ENCODE data around the gene MYO1B.

The MYO1B gene

DNA sequence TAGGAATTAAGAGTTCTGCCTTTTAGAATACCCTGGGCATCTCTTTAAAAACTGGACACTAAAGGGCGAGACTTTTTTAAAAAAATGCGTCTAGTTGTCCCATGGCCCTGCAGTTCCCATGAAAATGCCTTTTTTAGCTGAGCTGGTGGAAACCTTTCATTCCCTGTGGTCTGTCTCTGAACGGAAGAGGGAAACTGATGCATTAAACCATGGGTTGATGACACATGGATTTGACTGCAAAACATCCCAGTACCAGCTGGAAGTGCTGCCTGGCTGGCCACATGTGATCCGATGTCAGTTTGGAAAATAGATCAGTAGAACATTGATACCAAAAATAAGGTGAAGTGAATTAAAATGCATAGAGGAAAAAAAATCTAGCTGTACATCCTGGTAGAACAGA lies 129.2 kb downstream of the MYO1B start:
- DNase-seq: no peak

DNA sequence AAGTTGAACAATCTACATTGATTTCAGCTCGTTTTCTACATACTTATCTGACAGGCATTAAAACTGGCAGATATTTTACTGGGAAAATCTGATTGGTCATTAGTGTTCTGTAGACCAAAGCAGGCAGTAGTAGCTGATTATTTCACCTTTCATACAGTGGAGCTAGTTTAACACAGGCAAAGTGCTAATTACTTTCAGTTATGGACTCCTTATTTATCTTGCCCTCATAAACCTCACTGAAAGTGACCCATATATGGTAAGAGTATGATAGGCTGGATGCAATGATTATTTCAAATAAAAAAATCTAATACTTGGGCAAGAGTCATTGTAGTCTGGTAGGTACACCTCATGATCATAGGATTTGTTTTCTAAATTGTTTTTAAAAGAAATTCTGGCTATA lies 129.7 kb downstream of the MYO1B start:
- no peak for DNase-seq

DNA sequence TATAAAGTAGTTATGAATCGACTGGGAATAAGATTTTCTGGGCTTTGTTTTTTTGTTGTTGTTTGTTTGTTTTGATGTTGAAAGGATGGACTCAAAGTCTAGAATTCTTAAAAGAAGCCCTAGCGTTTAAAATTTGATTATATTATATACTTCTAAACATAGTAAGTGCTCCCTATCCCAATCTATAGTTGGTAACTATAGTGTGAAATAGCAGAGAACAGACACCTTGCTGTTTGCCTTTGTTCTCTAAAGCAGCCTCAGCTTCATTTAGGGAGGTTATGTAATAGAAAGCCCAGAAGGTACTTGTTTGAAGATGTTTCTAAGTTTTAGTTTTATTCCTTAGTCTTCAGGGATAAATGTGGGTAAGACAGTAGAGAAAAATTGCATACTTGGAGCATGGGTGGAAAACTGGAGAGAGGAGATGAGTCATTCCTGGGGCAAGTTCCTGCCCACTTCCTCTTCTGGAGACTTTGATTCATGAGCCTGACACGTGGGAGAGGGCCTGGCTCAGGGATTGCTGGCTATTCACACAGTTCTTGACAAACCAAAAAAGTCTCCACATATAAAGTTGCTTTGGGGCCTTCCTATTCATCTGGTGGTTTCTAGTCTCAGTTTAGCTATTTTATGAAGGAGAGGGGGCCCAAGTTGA lies 131.9 kb downstream of the MYO1B start:
- no peak for DNase-seq

DNA sequence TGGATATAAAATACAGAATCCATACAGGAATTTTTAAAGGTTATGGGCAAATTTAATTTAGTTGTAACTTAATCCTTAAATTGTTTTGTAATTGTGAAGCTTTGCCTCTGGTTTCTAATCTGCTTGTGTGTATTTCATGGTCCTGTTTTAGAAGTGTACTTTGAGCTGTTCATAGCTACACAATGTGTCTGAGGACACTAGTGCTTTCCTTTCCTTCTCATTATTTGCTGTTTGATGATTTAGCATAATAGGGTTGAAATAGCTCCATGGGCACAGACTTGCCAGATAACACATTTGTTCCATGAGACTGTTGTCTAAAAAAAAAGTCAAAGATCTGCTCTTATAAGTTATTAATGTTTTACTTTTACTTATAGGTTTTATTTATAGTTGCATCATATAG lies 134.2 kb downstream of the MYO1B start:
- DNase-seq: no peak

DNA sequence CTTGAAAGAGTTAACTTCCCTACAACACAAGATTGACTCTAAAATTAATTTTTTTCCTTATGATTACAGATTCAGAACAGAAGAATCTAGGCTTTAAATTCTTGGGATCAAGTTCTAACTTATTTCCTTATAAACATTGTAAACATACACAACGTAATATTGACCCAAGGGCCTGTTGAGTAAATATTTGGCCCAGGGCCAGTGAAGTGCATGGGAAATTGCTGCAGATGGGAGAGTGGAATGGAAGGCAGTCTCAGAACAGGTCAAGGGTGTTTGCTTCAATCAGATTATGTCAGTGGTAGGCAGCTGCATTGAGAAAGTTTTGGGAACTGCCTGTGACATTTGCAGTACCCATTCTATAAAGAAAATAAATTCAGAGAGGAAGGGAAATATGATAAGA lies 137.6 kb downstream of the MYO1B start:
- DNase-seq: no peak

DNA sequence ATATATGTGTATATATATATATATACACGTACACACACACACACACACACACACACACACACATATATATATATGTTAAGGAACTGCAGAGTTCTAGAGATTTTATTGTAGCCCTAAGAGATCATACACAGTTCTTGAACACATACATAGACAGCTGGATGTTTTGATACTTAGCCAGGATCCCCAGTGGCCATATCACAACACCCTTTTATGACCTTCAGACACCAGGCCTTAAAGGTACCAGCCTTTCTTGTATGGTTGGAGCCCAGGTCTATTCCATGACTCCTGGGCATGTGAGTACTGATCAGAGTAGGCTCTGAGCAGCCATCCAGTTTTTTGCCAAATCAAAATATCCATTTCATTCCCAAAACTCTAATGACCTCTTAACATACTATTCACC lies 138.3 kb downstream of the MYO1B start:
- no peak for DNase-seq

DNA sequence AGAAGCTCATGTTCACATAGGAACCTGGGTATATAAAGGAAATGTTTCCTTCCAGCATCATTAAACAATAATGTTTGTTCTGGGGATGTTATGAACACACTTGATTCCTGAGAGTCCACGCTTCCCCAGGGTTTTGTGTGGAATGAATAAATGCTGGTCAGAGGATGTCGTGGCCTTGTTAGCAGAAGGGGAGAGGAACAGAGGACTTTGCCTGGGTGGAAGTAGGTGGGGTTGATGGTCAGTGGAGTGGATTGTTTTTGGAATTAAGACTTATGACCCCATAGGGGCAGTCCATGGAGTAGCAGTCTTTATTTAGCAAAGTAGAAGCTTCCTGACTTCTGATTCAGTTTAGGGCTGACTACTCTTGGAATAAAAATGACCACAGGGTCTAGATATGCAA lies 139.6 kb downstream of the MYO1B start:
- no peak for DNase-seq

DNA sequence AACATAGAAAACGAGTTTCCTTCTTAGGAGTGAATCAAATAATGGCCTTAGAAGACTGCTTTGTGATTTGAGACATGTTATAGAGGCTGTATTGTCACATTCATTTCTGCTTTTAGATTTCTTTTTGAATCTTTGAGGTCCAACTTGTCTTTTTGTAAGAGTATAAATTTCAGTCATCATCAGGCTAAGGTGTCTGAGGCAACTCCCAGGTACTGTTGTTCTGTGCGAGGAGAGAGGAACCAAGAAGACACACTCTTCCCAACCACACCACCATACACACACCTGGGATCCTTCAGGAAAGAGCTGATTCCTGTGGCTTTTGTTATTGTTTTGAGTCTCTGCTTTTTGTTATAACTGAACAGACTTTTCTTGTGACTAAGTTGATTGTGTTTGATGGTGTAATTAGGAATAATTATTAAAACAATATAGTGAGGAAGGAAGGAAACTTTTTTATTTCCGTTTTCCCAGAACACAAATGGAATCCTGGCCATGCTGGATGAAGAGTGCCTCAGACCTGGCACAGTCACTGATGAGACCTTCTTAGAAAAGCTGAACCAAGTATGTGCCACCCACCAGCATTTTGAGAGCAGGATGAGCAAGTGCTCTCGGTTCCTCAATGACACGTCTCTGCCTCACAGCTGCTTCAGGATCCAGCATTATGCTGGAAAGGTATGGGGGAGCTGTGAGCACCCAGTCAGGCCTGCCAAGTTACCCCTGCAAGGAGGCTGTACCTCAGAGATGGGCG lies 140.4 kb downstream of the MYO1B start:
- DNase-seq: no peak

DNA sequence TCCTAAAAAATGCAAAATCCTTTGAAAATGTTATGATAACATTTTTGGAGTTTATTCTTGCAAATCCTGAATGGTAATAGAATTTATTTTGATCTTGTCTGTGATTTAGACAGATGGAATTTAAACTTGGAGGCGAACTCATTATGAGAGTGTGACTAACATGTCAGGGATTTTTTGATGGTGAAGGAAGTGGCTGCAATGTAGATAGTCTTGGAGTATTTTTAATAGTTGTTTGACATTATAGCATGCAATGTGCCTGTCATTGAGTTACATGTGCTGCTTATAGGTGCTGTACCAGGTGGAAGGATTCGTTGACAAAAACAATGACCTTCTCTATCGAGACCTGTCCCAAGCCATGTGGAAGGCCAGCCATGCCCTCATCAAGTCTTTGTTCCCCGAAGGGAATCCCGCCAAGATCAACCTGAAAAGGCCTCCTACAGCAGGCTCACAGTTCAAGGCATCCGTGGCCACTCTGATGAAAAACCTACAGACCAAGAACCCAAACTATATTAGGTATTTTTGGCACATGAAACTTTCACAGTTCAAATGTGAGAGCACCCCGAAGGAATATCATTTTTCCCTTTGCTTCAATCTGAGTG lies 141.8 kb downstream of the MYO1B start:
- no peak for DNase-seq

DNA sequence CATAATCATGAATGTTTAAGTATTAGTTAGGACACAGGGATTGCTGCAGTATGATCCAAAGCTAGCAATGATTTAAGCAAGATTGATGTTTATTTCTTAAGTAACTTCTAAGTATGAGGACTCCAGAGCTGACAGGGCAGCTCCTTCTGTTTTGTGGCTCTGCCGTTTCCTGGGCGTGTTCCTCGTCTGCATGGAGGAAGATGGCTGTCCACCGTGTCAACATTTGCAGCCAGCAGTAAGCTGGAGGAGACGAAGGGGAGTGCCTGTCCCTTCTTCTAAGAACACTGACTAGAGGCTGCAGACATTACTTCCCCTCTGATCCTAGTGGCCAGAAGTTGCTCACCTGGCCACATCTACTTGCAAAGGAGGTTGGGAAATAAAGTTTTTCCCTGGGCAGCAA lies 144.1 kb downstream of the MYO1B start:
- no peak for DNase-seq

DNA sequence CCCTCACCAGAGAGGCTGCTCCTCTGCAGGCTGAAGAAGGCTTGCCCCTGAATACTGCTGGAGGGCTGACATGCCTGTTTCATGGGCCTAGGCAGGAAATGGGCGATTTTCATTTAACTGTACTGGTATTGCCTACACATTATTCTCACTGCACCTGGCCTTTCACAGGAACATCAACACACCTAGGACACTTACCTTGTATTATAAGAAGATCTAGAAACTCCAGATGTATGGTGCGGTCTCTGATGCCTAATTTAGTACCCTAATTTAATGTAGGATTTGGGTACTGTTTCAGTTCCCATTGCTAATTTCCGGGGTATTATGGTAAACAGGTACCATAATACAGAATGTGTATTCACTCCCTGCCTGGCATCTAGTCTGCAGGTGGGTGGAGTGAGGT lies 146.0 kb downstream of the MYO1B start:
- no peak for DNase-seq

DNA sequence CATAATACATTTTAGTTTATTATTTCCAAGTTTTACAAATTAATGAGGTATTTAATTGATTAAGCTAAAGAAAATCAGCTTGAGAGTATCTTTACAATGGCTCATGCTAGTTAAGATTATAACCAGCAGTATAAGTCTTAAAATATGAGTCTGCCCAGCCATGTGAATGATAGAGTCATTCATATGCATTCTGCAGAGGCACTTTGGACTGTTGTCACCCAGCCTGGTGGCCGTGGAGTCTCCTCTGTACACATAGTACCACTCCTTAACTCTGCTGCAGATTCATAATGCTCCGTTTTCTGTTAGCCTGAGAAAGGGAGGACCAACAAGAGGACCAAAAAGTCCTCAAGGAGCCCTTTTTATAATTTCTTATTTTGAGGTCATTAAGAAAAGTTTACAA lies 148.8 kb downstream of the MYO1B start:
- DNase-seq: no peak

DNA sequence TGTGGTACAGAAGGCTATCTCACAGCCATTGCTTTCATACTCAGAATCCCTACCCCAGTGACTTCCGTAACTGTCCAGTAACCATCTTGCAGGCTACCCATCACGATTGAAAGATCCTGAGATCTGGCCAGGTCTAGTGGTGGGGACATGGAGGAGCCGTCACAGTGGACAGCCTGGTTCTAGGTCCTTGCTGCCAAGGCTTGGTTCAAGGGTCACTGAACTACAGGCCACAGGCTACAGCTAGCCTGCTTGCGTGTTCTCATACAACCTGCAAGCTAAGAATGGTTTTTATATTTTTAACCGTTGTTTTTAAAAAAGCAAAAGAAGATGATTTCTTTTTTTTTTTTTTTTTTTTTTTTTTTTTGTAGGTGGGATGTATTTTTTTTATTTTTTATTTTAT lies 151.6 kb downstream of the MYO1B start:
- no peak for DNase-seq

DNA sequence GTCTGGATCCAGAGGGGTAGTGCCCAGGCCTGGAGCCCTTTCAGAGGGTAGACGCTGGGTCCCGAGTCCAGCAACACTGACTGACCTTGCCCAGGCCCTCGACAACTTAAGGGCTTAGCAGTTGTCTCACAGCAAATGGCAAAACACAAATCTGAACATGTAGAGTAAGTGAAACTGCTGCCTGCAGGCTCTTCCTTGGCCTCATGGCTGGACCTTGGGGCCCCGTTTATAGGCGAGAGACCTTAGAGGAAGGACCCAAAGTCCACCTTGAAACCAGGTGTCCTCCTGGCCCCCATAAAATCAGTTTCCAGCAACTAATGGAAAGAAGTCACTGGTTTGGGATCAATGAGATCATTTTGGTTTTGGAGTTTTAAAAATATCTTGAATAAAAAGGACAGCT lies 154.4 kb downstream of the MYO1B start:
- DNase-seq: no peak

DNA sequence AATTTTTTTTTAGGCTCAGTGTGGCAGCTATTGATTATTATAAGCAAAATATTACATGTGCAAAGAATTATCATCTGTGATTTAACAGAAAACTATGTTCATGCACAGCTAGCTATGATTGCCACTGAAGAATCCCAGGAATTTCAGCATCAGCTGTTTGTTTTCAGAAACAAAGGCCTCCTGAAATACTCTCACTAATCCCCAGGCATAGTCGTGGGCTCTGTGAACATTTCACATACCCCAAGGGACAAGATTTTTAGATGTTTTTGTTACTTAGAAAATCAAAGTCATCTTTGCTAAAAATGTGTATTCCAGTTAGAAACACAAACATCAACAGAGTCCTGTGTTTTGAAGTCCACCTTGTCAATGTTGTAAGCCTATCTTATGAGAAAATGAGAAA lies 156.1 kb downstream of the MYO1B start:
- no peak for DNase-seq

DNA sequence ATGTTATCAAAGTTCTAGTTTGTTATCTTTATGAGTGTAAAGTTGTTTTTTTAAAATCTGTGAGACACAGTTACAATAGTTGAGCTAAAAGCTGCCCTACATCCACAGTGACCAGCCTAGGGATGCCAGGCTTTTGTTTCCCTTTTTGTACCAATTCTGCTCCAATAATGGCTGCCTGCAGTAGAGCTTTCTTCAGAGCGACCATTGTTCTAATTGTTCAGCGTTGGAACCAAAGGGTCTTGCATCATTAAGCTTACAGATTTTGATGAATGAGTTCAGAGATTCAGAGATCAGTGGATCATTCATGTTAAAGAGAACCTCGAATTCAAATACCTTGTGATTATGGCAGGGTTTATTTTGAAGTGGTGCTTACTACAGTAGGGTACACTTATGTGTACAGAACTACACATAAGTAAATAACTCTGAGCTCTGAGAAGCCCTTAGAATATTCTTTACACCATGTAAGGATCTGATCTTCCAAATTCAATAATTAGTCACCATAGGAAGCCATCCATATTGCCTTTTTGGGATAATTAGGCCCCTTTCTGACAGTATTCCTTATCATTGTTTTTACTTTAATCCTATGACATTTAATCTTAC lies 157.9 kb downstream of the MYO1B start:
- DNase-seq: no peak

DNA sequence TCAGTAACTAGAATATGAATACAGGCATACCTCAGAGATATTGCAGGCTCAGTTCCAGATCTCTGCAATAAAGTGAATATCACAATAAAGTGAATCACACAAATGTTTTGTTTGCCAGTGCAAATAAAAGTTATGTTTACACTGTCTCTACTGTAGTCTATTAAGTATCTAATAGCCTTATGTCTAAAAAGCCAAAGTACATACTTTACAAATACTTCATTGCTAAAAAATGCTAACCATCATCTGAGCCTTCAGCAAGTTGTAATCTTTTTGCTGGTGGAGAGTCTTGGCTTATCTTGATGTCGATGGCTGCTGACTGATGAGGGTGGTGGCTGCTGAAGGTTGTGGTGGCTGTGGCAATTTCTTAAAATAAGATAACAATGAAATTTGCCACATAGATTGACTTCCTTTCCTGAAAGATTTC lies 159.4 kb downstream of the MYO1B start:
- DNase-seq: no peak

DNA sequence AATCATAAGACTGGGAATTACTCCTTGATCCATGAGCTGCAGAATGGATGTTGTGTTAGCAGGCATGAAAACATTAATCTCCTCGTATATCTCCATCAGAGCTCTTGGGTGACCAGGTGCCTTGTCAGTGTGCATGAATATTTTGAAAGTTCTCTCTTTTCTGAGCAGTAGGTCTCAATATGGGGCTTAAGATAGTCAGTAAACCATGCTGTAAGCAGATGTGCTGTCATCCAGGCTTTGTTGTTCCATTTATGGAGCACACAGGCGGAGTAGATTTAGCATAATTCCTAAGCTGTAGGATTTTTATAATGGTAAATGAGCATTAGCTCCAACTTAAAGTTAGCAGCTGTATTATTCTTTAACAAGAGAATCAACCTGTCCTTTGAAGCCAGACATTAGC lies 160.3 kb downstream of the MYO1B start:
- no peak for DNase-seq

DNA sequence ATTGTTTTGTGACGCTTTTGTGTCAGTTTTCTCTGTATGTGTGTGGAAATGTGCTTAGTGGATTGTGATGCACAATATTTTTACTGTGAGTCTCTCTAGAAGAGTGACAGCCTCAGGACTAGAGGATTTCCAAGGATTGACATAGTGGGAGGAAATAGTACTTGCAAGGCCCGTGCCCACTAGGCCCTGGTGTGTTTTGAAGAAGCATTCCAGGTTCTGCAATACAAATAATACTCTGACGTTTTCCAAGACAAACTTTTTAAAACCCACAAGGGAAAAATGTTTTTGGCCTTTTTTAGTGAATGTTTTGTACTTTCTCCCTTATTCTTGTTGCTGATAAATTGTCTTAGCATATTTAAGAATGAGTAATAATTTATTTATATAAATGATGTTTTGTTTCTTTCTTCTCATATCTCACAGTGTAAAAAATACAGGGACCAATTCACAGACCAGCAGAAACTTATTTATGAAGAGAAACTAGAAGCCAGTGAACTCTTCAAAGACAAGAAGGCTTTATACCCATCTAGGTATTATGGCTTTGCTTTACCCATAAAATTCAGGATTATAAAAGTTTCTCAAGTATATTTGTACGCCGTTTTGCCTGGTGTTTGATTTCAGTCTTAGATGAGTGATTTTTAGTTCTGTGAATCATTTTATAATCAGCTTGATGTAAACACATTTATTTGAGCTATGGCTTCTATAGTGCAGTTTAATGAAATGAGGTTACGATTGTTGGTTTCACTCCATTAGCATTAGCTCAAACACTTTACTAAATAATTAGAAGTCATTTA lies 165.6 kb downstream of the MYO1B start:
- DNase-seq: no peak

DNA sequence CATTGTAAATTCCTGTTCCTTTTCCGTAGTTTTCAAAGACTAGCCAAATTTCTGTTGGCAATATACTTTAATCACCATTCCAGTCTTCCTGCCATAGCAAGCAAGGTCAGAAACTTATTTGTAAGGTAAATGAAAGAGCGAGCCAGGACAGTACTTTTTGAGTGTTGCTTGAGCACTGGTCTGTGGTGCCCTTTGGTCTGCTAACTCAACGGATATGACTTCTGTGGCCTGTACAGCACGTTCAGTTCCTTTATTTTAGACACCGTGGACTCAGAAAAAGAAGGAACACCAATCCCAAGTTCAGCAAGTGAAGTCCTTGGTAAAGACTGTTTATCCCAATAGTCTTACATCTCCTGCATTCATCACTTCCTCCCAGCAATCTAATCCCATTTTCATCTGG lies 166.3 kb downstream of the MYO1B start:
- DNase-seq: no peak

DNA sequence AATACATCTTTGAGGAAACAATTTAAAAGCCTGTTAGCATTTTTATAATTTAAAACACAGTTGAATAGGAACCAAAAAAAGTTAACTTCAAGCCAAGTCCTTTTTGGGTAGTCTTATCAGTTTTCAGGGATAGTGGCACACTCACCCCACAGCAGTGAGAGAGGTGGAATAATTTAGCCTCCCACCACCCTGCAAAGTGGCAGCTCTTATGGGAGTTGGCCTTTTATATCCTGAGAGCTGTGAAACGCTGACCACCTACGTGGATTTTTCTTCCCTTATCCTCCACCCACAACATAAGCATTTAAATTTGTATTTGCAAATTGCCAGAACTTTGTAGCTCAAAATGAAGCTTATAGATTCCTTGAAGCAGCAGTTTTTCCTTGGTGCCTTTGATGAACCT lies 167.1 kb downstream of the MYO1B start:
- no peak for DNase-seq

DNA sequence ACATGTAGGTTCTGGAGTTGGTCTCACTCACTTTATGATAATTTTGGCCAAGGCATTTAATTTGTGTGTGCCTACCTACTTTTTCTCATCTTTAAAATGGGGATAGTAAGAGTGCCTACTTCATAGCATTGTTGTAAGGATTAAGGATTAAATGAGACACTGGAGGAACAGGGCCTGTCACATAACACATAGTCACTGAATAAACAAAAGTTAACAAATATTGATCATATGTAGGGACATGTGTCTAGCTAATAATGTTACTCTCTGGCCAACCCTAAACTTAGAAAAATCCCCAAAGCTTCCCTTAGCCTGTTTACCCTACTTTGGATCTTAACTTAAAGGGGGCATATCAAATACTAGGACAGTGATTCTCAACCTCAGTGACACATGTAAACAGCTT lies 169.9 kb downstream of the MYO1B start:
- no peak for DNase-seq

DNA sequence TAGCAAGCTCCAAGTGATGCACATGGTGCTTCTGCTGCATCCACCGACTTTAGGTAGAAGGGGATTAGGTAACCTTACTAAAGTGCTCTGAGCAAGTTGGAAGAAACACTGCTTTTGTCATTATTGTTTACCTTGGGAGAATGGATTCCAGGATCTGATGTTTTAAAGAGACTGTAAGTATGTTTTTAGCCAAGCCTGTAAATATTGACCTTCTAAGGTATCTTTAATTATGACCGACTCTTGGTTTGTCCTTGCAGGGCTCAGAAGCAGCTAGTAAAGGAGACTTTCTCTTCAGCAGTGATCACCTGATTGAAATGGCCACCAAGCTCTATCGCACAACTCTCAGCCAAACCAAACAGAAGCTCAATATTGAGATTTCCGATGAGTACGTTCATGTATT lies 170.7 kb downstream of the MYO1B start:
- DNase-seq: no peak

Data from activated CD4-positive, CD25-positive, alpha-beta regulatory T cell (primary cell).